OCI-LY7 (cell line): Measurements from ENCODE around the gene CCDC92.

Source experiments
- CTCF ChIP-seq: fragments of 200-600 bp; sonication (generic); conservative IDR thresholded peaks from 2 replicates; pipeline ENCODE4 v1.5.1; 2014; ENCODE audit warnings: mild to moderate bottlenecking, antibody characterized with exemption, low read length, moderate library complexity, mixed read lengths
- EZH2phosphoT487 ChIP-seq: fragments of 200-600 bp; sonication (generic); IDR thresholded peaks from 2 replicates; pipeline ENCODE4 v1.6.1; 2018; ENCODE audit warnings: low read depth, borderline replicate concordance, mild to moderate bottlenecking, mixed run types, antibody characterized with exemption, low read length, moderate library complexity, mixed read lengths

- TF ChIP-seq CTCF = no peak
- no peak for TF ChIP-seq EZH2phosphoT487
Measured at GRCh38 chr12:124002021-124002644, 29.5 kb upstream of the CCDC92 start.
